Measurements from ENCODE around the gene XPNPEP3. TPM values are rescaled to one million over a fixed set of nuclear protein-coding genes. Genes with fewer than 3 reads are reported as not detected.
"Not testable (repeated sequence)": the region's sequence is repeated elsewhere in the genome, so short reads cannot be mapped to it uniquely, and the experiment has no call there.

Gene XPNPEP3
- total RNA-seq, 2 donors from 2014 or later: 6.9 to 14.3 TPM

- no peak for ATAC-seq
- no peak for DNase-seq
- Histone ChIP-seq H3K4me1 (peaks cover 49% of the 10 kb centered on the region), H3K27me3 (no peaks in the 10 kb centered on the region), H3K36me3 (replicated peaks in 1 of 2; ENCODE audit: insufficient read depth in 1 of 2, low read depth in 2 of 2) (no peaks in the 10 kb centered on the region), H3K27ac (peak overlapping the region; percentile 82 to 99 (median 96)), H3K9me3 (no peaks in the 10 kb centered on the region), H3K4me3 (peak overlapping the region; percentile 26 to 88)
- WGBS, 2 donors: 1% methylated on average over 18 of the region's 18 CpGs
- intact Hi-C loops (cut with DNase I): no loop called here
- TF ChIP-seq POLR2A (IDR thresholded peaks at IDR 0.05) (no peak), CTCF (IDR thresholded peaks at IDR 0.05) (no peak)
Measured at GRCh38 chr22:40857309-40857855, 434 bp downstream of the XPNPEP3 start.

DNA sequence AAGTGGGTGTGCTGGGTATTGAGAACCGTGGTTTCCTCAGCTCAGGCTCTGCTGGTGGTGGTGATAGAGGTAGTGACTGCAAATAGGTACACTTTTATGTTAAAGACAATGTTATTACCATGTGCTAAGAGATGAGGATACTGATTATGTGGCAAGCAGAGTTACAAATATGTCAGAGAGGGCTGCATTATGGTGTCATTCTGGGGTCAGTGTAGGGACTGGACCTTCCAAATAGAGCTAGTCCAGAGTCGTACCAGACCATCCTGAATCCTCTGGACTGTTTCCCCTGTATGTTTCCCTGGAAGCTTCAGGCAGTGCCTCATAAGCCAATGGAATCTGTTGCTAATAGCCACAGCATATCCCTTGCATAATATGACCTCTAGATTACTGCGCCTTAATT is 5.1 kb downstream of the XPNPEP3 start, which contains the start of gene DNAJB7:
DNAJB7 (minus strand) TSS at position 101 of the 400 bp plus-strand sequence. CDS start 119 bp downstream, outside the sequence.
- no peak for DNase-seq
- Histone ChIP-seq H3K27ac (no peak within 1 kb of the TSS), H3K9me3 (no peaks in the 10 kb centered on the region), H3K4me3 (no peak within 1 kb of the TSS), H3K4me1 (peaks cover 25% of the 10 kb centered on the region), H3K36me3 (replicated peaks in 1 of 2; ENCODE audit: insufficient read depth in 1 of 2, low read depth in 2 of 2) (no peaks in the 10 kb centered on the region), H3K27me3 (no peaks in the 10 kb centered on the region)
- WGBS, 2 donors: 82 to 90% methylated on average over 3 of the region's 3 CpGs
- TF ChIP-seq CTCF (IDR thresholded peaks at IDR 0.05) (no peak), POLR2A (IDR thresholded peaks at IDR 0.05) (no peak)
- no peak for ATAC-seq
- intact Hi-C loops (cut with DNase I): no loop called here

DNA sequence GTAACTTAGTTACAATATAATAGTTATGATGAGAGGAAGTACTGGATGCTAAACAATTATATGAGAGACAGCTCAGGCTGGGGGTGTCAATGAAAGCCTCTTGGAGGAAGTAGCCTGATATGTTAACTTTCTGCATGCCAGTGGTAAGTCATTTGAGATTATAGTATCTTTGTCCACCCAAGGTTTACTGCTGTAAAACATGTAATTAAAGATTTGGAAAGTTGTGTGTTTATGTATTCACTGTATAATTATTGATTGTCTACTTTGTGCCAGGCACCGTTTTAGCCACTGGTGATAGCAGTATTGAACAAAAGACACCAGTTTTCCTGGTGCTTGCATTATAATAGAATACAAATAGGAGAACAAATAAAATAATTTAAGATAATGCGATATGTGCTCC is 5.6 kb downstream of the XPNPEP3 start:
- 22 to 40% methylated on average over 2 of the region's 2 CpGs for WGBS, 2 donors
- ATAC-seq: no peak
- intact Hi-C loops (cut with DNase I): no loop called here
- no peak for TF ChIP-seq POLR2A (IDR thresholded peaks at IDR 0.05)
- TF ChIP-seq CTCF (IDR thresholded peaks at IDR 0.05): no peak
- Histone ChIP-seq H3K9me3 (no peaks in the 10 kb centered on the region), H3K36me3 (replicated peaks in 1 of 2; ENCODE audit: insufficient read depth in 1 of 2, low read depth in 2 of 2) (no peaks in the 10 kb centered on the region), H3K4me1 (peaks cover 26% of the 10 kb centered on the region), H3K27ac (no peak overlapping the region), H3K27me3 (no peaks in the 10 kb centered on the region), H3K4me3 (no peak overlapping the region)
- no peak for DNase-seq

GRCh38 chr22:40867109-40867508 is 10.2 kb downstream of the XPNPEP3 start:
- intact Hi-C loops (cut with DNase I): no loop called here
- 44 to 51% methylated on average over 2 of the region's 2 CpGs for WGBS, 2 donors
- Histone ChIP-seq H3K9me3 (no peaks in the 10 kb centered on the region), H3K4me3 (no peak overlapping the region), H3K27me3 (no peaks in the 10 kb centered on the region), H3K36me3 (replicated peaks in 1 of 2; ENCODE audit: insufficient read depth in 1 of 2, low read depth in 2 of 2) (peaks cover 0 to 5% of the 10 kb centered on the region in 2 donors), H3K4me1 (peaks cover 10% of the 10 kb centered on the region), H3K27ac (no peak overlapping the region)
- no peak for ATAC-seq
- no peak for DNase-seq
- no peak for TF ChIP-seq CTCF (IDR thresholded peaks at IDR 0.05)
- no peak for TF ChIP-seq POLR2A (IDR thresholded peaks at IDR 0.05)

DNA sequence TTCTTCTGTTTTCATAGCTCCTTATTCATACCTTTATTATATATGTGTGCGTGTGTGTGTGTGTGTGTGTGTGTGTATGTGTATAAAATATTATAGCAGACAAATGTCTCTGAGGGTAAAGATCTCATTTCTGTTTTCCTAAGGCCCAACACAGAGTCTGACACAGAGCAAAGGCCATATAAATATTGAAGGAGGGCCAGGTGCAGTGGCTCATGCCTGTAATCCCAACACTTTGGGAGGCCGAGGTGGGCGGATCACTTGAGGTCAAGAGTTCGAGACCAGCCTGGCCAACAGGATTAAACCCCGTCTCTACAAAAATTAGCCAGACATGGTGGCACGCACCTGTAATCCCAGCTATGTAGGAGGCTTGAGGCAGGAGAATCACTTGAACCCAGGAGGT is 11.4 kb downstream of the XPNPEP3 start:
- not testable (repeated sequence) for ATAC-seq; H3K36me3 ChIP-seq (replicated peaks in 1 of 2; ENCODE audit: insufficient read depth in 1 of 2, low read depth in 2 of 2); H3K4me1 ChIP-seq

More for the DNA sequence above, 11.4 kb downstream of the XPNPEP3 start:
- H3K9me3 ChIP-seq; H3K27me3 ChIP-seq; H3K4me3 ChIP-seq; intact Hi-C loops (cut with DNase I); DNase-seq; H3K27ac ChIP-seq: not testable (repeated sequence)
- WGBS, 2 donors: 86 to 89% methylated on average over 6 of the region's 6 CpGs
